ENCODE results near the gene PTCD3.

Gene PTCD3

DNA sequence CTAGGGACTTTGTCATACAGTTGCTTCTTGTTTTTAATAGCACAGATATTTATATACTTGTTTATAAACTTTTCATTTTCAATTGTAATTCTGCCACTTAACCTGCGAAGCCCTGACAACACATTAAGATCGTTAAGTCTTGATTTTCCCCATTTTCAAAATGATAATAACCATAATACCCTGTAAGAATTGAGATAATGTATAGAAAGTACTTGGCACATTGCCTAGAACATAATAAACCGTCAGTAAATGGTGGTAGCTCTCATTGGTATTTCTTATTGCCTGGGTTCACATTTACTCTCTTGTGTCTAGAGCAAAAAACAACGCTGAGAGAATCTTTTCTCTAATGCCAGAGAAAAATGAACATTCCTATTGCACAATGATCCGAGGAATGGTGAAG, 18.6 kb downstream of the PTCD3 start:
- Histone ChIP-seq H3K4me1 (ENCODE audit: control insufficient read depth, insufficient read depth, low read length, poor library complexity, severe bottlenecking) (no peaks in the 10 kb centered on the region), H3K36me3 (ENCODE audit: control insufficient read depth, insufficient read depth, low read length) (peaks cover 97% of the 10 kb centered on the region), H3K27ac (ENCODE audit: low read depth, low read length, severe bottlenecking) (no peak overlapping the region), H3K9me3 (ENCODE audit: control insufficient read depth, low read length) (no peaks in the 10 kb centered on the region), H3K4me3 (ENCODE audit: extremely low read depth, insufficient read depth, low read length, poor library complexity, severe bottlenecking) (no peak overlapping the region)
- WGBS, 2 experiments (ENCODE audit: insufficient coverage in 2 of 2): 80 to 92% methylated on average over 2 of the region's 5 CpGs

- H3K4me1 ChIP-seq (ENCODE audit: control insufficient read depth, insufficient read depth, low read length, poor library complexity, severe bottlenecking): no peaks in the 10 kb centered on the region
- peaks cover 99% of the 10 kb centered on the region for H3K36me3 ChIP-seq (ENCODE audit: control insufficient read depth, insufficient read depth, low read length)
- H3K4me3 ChIP-seq (ENCODE audit: extremely low read depth, insufficient read depth, low read length, poor library complexity, severe bottlenecking): no peak overlapping the region
- no peak overlapping the region for H3K27ac ChIP-seq (ENCODE audit: low read depth, low read length, severe bottlenecking)
- H3K9me3 ChIP-seq (ENCODE audit: control insufficient read depth, low read length): no peaks in the 10 kb centered on the region
- 98 to 100% methylated on average over 1 to 4 of the region's 4 CpGs for WGBS, 2 experiments (ENCODE audit: insufficient coverage in 2 of 2)
Measured at GRCh38 chr2:86134709-86135108, 28.7 kb downstream of the PTCD3 start.

GRCh38 chr2:86135653-86136052, 29.6 kb downstream of the PTCD3 start:
- no peaks in the 10 kb centered on the region for H3K4me1 ChIP-seq (ENCODE audit: control insufficient read depth, insufficient read depth, low read length, poor library complexity, severe bottlenecking)
- peaks cover 98% of the 10 kb centered on the region for H3K36me3 ChIP-seq (ENCODE audit: control insufficient read depth, insufficient read depth, low read length)
- no peak overlapping the region for H3K4me3 ChIP-seq (ENCODE audit: extremely low read depth, insufficient read depth, low read length, poor library complexity, severe bottlenecking)
- WGBS, 2 experiments (ENCODE audit: insufficient coverage in 2 of 2): 96 to 98% methylated on average over 5 of the region's 5 CpGs
- no peaks in the 10 kb centered on the region for H3K9me3 ChIP-seq (ENCODE audit: control insufficient read depth, low read length)
- no peak overlapping the region for H3K27ac ChIP-seq (ENCODE audit: low read depth, low read length, severe bottlenecking)

GRCh38 chr2:86136141-86136540, 30.1 kb downstream of the PTCD3 start:
- no peak overlapping the region for H3K4me3 ChIP-seq (ENCODE audit: extremely low read depth, insufficient read depth, low read length, poor library complexity, severe bottlenecking)
- H3K36me3 ChIP-seq (ENCODE audit: control insufficient read depth, insufficient read depth, low read length): peaks cover 99% of the 10 kb centered on the region
- WGBS, 2 experiments (ENCODE audit: insufficient coverage in 2 of 2): 90 to 100% methylated on average over 1 to 2 of the region's 2 CpGs
- no peak overlapping the region for H3K27ac ChIP-seq (ENCODE audit: low read depth, low read length, severe bottlenecking)
- no peaks in the 10 kb centered on the region for H3K4me1 ChIP-seq (ENCODE audit: control insufficient read depth, insufficient read depth, low read length, poor library complexity, severe bottlenecking)
- H3K9me3 ChIP-seq (ENCODE audit: control insufficient read depth, low read length): no peaks in the 10 kb centered on the region

GRCh38 chr2:86138736-86139625, 32.9 kb downstream of the PTCD3 start:
- peaks cover 99% of the 10 kb centered on the region for H3K36me3 ChIP-seq (ENCODE audit: control insufficient read depth, insufficient read depth, low read length)
- 90 to 97% methylated on average over 5 to 6 of the region's 7 CpGs for WGBS, 2 experiments (ENCODE audit: insufficient coverage in 2 of 2)
- no peak overlapping the region for H3K4me3 ChIP-seq (ENCODE audit: extremely low read depth, insufficient read depth, low read length, poor library complexity, severe bottlenecking)
- H3K4me1 ChIP-seq (ENCODE audit: control insufficient read depth, insufficient read depth, low read length, poor library complexity, severe bottlenecking): no peaks in the 10 kb centered on the region
- no peak overlapping the region for H3K27ac ChIP-seq (ENCODE audit: low read depth, low read length, severe bottlenecking)
- H3K9me3 ChIP-seq (ENCODE audit: control insufficient read depth, low read length): no peaks in the 10 kb centered on the region

GRCh38 chr2:86139981-86140380, 33.9 kb downstream of the PTCD3 start:
- peaks cover 99% of the 10 kb centered on the region for H3K36me3 ChIP-seq (ENCODE audit: control insufficient read depth, insufficient read depth, low read length)
- 100% methylated on average over 1 to 4 of the region's 4 CpGs for WGBS, 2 experiments (ENCODE audit: insufficient coverage in 2 of 2)
- H3K4me3 ChIP-seq (ENCODE audit: extremely low read depth, insufficient read depth, low read length, poor library complexity, severe bottlenecking): no peak overlapping the region

GRCh38 chr2:86140969-86141392, 34.9 kb downstream of the PTCD3 start:
- Histone ChIP-seq H3K36me3 (ENCODE audit: control insufficient read depth, insufficient read depth, low read length) (peaks cover 99% of the 10 kb centered on the region), H3K4me1 (ENCODE audit: control insufficient read depth, insufficient read depth, low read length, poor library complexity, severe bottlenecking) (no peaks in the 10 kb centered on the region), H3K4me3 (ENCODE audit: extremely low read depth, insufficient read depth, low read length, poor library complexity, severe bottlenecking) (no peak overlapping the region), H3K9me3 (ENCODE audit: control insufficient read depth, low read length) (no peaks in the 10 kb centered on the region), H3K27ac (ENCODE audit: low read depth, low read length, severe bottlenecking) (peak overlapping the region; percentile 12)
- 86 to 100% methylated on average over 2 of the region's 4 CpGs for WGBS, 2 experiments (ENCODE audit: insufficient coverage in 2 of 2)

More at GRCh38 chr2:86139981-86140380, 33.9 kb downstream of the PTCD3 start:
- H3K4me1 ChIP-seq (ENCODE audit: control insufficient read depth, insufficient read depth, low read length, poor library complexity, severe bottlenecking): no peaks in the 10 kb centered on the region
- H3K27ac ChIP-seq (ENCODE audit: low read depth, low read length, severe bottlenecking): no peak overlapping the region
- H3K9me3 ChIP-seq (ENCODE audit: control insufficient read depth, low read length): no peaks in the 10 kb centered on the region

- peaks cover 99% of the 10 kb centered on the region for H3K36me3 ChIP-seq (ENCODE audit: control insufficient read depth, insufficient read depth, low read length)
- no peak overlapping the region for H3K4me3 ChIP-seq (ENCODE audit: extremely low read depth, insufficient read depth, low read length, poor library complexity, severe bottlenecking)
- no peaks in the 10 kb centered on the region for H3K9me3 ChIP-seq (ENCODE audit: control insufficient read depth, low read length)
- 100% methylated on average over 1 of the region's 3 CpGs; no CpG with 5 or more reads in 1 of the 2 experiments for WGBS, 2 experiments (ENCODE audit: insufficient coverage in 2 of 2)
- no peak overlapping the region for H3K27ac ChIP-seq (ENCODE audit: low read depth, low read length, severe bottlenecking)
- H3K4me1 ChIP-seq (ENCODE audit: control insufficient read depth, insufficient read depth, low read length, poor library complexity, severe bottlenecking): no peaks in the 10 kb centered on the region
Measured at GRCh38 chr2:86142436-86143257, 36.6 kb downstream of the PTCD3 start.

- Histone ChIP-seq H3K27ac (ENCODE audit: low read depth, low read length, severe bottlenecking) (no peak overlapping the region), H3K36me3 (ENCODE audit: control insufficient read depth, insufficient read depth, low read length) (peaks cover 99% of the 10 kb centered on the region), H3K9me3 (ENCODE audit: control insufficient read depth, low read length) (no peaks in the 10 kb centered on the region), H3K4me3 (ENCODE audit: extremely low read depth, insufficient read depth, low read length, poor library complexity, severe bottlenecking) (no peak overlapping the region), H3K4me1 (ENCODE audit: control insufficient read depth, insufficient read depth, low read length, poor library complexity, severe bottlenecking) (no peaks in the 10 kb centered on the region)
- 100% methylated on average over 3 to 4 of the region's 6 CpGs for WGBS, 2 experiments (ENCODE audit: insufficient coverage in 2 of 2)
Measured at GRCh38 chr2:86143307-86143706, 37.3 kb downstream of the PTCD3 start.

- no peaks in the 10 kb centered on the region for H3K4me1 ChIP-seq (ENCODE audit: control insufficient read depth, insufficient read depth, low read length, poor library complexity, severe bottlenecking)
- H3K4me3 ChIP-seq (ENCODE audit: extremely low read depth, insufficient read depth, low read length, poor library complexity, severe bottlenecking): no peak overlapping the region
- H3K9me3 ChIP-seq (ENCODE audit: control insufficient read depth, low read length): no peaks in the 10 kb centered on the region
- peaks cover 99% of the 10 kb centered on the region for H3K36me3 ChIP-seq (ENCODE audit: control insufficient read depth, insufficient read depth, low read length)
- H3K27ac ChIP-seq (ENCODE audit: low read depth, low read length, severe bottlenecking): no peak overlapping the region
- 93 to 97% methylated on average over 11 to 13 of the region's 14 CpGs for WGBS, 2 experiments (ENCODE audit: insufficient coverage in 2 of 2)
Measured at GRCh38 chr2:86143926-86144685, 38.1 kb downstream of the PTCD3 start.

Measured in mesodermal cell (in vitro differentiated cells).